PC-9 (cell line): ENCODE data around the gene CCL8. TPM values are rescaled to one million over a fixed set of nuclear protein-coding genes. Genes with fewer than 3 reads are reported as not detected.

Experiments used
- BruUV-seq: library from RNA; stranded (reverse); fragments of 400-500 nt; replicated peaks from 2 replicates; lab custom pipeline; 2021; lab: Mats Ljungman, UMichigan
- CTCF ChIA-PET: fragments of 300-600 bp; sonication (Branson Sonifier 250); formaldehyde crosslinking; loops from one replicate; lab custom pipeline; 2022; ENCODE audit warnings: antibody characterized with exemption; lab: Charles Lee
- POLR2A ChIA-PET: fragments of 300-600 bp; sonication (Branson Sonifier 250); formaldehyde crosslinking; loops from one replicate; lab custom pipeline; 2022; ENCODE audit warnings: antibody characterized with exemption; ENCODE audit not compliant: unreplicated experiment; lab: Charles Lee
- DNase-seq, 2 experiments: peaks; one replicate each; pipeline versions ENCODE4 v3.0.0 to v3.0.0-alpha.2; 2015 to 2022; ENCODE audit warnings: mixed read lengths in 1 of 2
- H2AFZ ChIP-seq: fragments of 200-600 bp; sonication (generic); 2 replicates; pipeline ENCODE4 v1.8.1; 2017; ENCODE audit warnings: antibody characterized with exemption
- H3F3A ChIP-seq: fragments of 200-600 bp; sonication (generic); 2 replicates; pipeline ENCODE4 v1.8.1; 2017; ENCODE audit warnings: antibody characterized with exemption, mild to moderate bottlenecking, low read depth; ENCODE audit not compliant: insufficient read depth
- H3K27ac ChIP-seq: fragments of 200-600 bp; sonication (generic); 2 replicates; pipeline ENCODE4 v1.6.1; 2016; ENCODE audit warnings: mixed run types
- H3K27me3 ChIP-seq: fragments of 200-600 bp; sonication (generic); 2 replicates; pipeline ENCODE4 v1.6.1; 2016; ENCODE audit warnings: low read depth, mixed run types; ENCODE audit not compliant: insufficient read depth
- H3K36me3 ChIP-seq: fragments of 200-600 bp; sonication (generic); 2 replicates; pipeline ENCODE4 v1.6.1; 2016; ENCODE audit warnings: low read depth, mixed run types
- H3K4me1 ChIP-seq: fragments of 200-600 bp; sonication (generic); replicated peaks from 2 replicates; pipeline ENCODE4 v1.6.1; 2016; ENCODE audit warnings: mixed run types; ENCODE audit not compliant: insufficient read depth
- H3K4me2 ChIP-seq: fragments of 200-600 bp; sonication (generic); 2 replicates; pipeline ENCODE4 v1.6.1; 2017; ENCODE audit warnings: mixed run types
- H3K4me3 ChIP-seq: fragments of 200-600 bp; sonication (generic); 2 replicates; pipeline ENCODE4 v1.6.1; 2016; ENCODE audit warnings: mixed run types
- H3K79me2 ChIP-seq: fragments of 200-600 bp; sonication (generic); 2 replicates; pipeline ENCODE4 v1.6.1; 2017; ENCODE audit warnings: low read depth, mixed run types
- H3K9me2 ChIP-seq: fragments of 200-600 bp; sonication (generic); 2 replicates; pipeline ENCODE4 v1.8.1; 2017; ENCODE audit warnings: mild to moderate bottlenecking; ENCODE audit not compliant: insufficient read depth
- H3K9me3 ChIP-seq: fragments of 200-600 bp; sonication (generic); 2 replicates; pipeline ENCODE4 v1.8.1; 2016; ENCODE audit warnings: low read depth; ENCODE audit not compliant: insufficient read depth
- H4K20me1 ChIP-seq: fragments of 200-600 bp; sonication (generic); 2 replicates; pipeline ENCODE4 v1.8.1; 2017; ENCODE audit not compliant: insufficient read depth
- CTCF ChIP-seq: fragments of 200-600 bp; sonication (generic); conservative IDR thresholded peaks from 2 replicates; pipeline ENCODE4 v1.6.1; 2017; ENCODE audit warnings: mixed run types, antibody characterized with exemption, mild to moderate bottlenecking, moderate library complexity
- EZH2 ChIP-seq: fragments of 200-600 bp; sonication (generic); IDR thresholded peaks from 2 replicates; pipeline ENCODE4 v1.8.0; 2017; ENCODE audit warnings: antibody characterized with exemption, low read depth
- intact Hi-C: fragments of 100-400 bp; cut with micrococcal nuclease; formaldehyde crosslinking; loops from one replicate; pipeline ENCODE4 v1.10.0; 2022; ENCODE audit not compliant: unreplicated experiment
- total RNA-seq: library from RNA; stranded (reverse); gene quantifications from 2 replicates; pipeline ENCODE4 v1.2.3, GENCODE V29; 2021

Gene CCL8
- total RNA-seq, 1 experiment from 2014 or later, result not detected

- no peak overlapping the region for H3K27ac ChIP-seq
- no peaks in the 10 kb centered on the region for H3K9me2 ChIP-seq
- no peak overlapping the region for H2AFZ ChIP-seq
- H3K4me1 ChIP-seq, result no peaks in the 10 kb centered on the region
- no peak overlapping the region for H3K4me2 ChIP-seq
- intact Hi-C loops, result no loop called here
- ChIA-PET POLR2A (no interaction called here), CTCF (no interaction called here)
- H3K4me3 ChIP-seq, result no peak overlapping the region
- no peaks in the 10 kb centered on the region for H3K9me3 ChIP-seq
- H3K36me3 ChIP-seq, result no peaks in the 10 kb centered on the region
- no peaks in the 10 kb centered on the region for H3F3A ChIP-seq
- H3K27me3 ChIP-seq, result peaks cover 25% of the 10 kb centered on the region
- no TSS peak for BruUV-seq
- TF ChIP-seq CTCF, result no peak
- TF ChIP-seq EZH2, result no peak
- H4K20me1 ChIP-seq, result no peaks in the 10 kb centered on the region
- no peak for DNase-seq
- no peaks in the 10 kb centered on the region for H3K79me2 ChIP-seq
Observed at GRCh38 chr17:34311291-34311690, 7.9 kb upstream of the CCL8 start.

- no peak overlapping the region for H3K27ac ChIP-seq
- H3K79me2 ChIP-seq, result no peaks in the 10 kb centered on the region
- no peaks in the 10 kb centered on the region for H3K36me3 ChIP-seq
- no peaks in the 10 kb centered on the region for H4K20me1 ChIP-seq
- H3K4me2 ChIP-seq, result no peak overlapping the region
- DNase-seq, result no peak
- H2AFZ ChIP-seq, result no peak overlapping the region
- H3K9me2 ChIP-seq, result no peaks in the 10 kb centered on the region
- no peak for TF ChIP-seq CTCF
- no peak for TF ChIP-seq EZH2
- no peaks in the 10 kb centered on the region for H3K9me3 ChIP-seq
- peaks cover 17% of the 10 kb centered on the region for H3K27me3 ChIP-seq
- no peaks in the 10 kb centered on the region for H3F3A ChIP-seq
- no peaks in the 10 kb centered on the region for H3K4me1 ChIP-seq
- ChIA-PET CTCF (no interaction called here), POLR2A (no interaction called here)
- intact Hi-C loops, result no loop called here
- BruUV-seq, result no TSS peak
- no peak overlapping the region for H3K4me3 ChIP-seq
Observed at GRCh38 chr17:34312080-34312479, 7.2 kb upstream of the CCL8 start.

- no peak overlapping the region for H3K4me3 ChIP-seq
- H3K27me3 ChIP-seq, result peaks cover 16% of the 10 kb centered on the region
- no peaks in the 10 kb centered on the region for H3K4me1 ChIP-seq
- H3K79me2 ChIP-seq, result no peaks in the 10 kb centered on the region
- no peak overlapping the region for H3K4me2 ChIP-seq
- TF ChIP-seq CTCF, result no peak
- TF ChIP-seq EZH2, result no peak
- H3K9me3 ChIP-seq, result no peaks in the 10 kb centered on the region
- no TSS peak for BruUV-seq
- DNase-seq, result no peak
- H3K27ac ChIP-seq, result no peak overlapping the region
- intact Hi-C loops, result no loop called here
- H2AFZ ChIP-seq, result no peak overlapping the region
- POLR2A ChIA-PET, result no interaction called here
- CTCF ChIA-PET, result no interaction called here
- no peaks in the 10 kb centered on the region for H3K9me2 ChIP-seq
- H3F3A ChIP-seq, result no peaks in the 10 kb centered on the region
- H4K20me1 ChIP-seq, result no peaks in the 10 kb centered on the region
- no peaks in the 10 kb centered on the region for H3K36me3 ChIP-seq
Observed at GRCh38 chr17:34313164-34313563, 6.1 kb upstream of the CCL8 start.
